PFSK-1 (cell line): ENCODE measurements around the gene EHD3.

Source experiments
- FOXP2 ChIP-seq: optimal IDR thresholded peaks from 2 replicates; pipeline ENCODE3; 2011; ENCODE audit warnings: borderline replicate concordance, control low read depth, inconsistent platforms; ENCODE audit not compliant: insufficient read depth; ENCODE audit errors: extremely low read length, extremely low read depth
- POLR2AphosphoS5 ChIP-seq: IDR thresholded peaks from 2 replicates; pipeline ENCODE4 v1.6.1; 2012; ENCODE audit warnings: low read depth, mild to moderate bottlenecking, control low read depth, low read length, moderate library complexity

- TF ChIP-seq FOXP2 (no peak), POLR2AphosphoS5 (no peak)
Observed at GRCh38 chr2:31294196-31294595, 60.2 kb downstream of the EHD3 start.
